ENCODE measurements around the gene CHRM5.

The CHRM5 gene

DNA sequence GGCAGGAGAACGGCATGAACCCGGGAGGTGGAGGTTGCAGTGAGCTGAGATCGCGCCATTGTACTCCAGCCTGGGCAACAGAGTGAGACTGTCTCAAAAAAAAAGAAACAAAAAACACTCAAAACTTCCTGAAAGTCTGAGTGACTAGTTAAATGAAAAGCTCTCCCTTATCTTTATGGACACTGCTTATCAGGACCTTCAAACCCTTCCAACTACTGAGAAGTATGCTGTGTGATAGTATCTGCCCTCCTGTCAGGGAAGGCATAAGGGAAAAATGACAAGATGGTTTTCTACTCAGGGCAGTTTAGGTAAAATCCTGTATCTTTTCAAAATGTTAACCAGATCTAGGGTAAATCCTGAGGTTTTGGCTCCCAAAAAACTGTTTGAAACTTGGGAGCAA lies 111.6 kb downstream of the CHRM5 start:
- DNase-seq (ENCODE audit: low read depth in 4 of 4, low spot score in 1 of 4), result no peak

DNA sequence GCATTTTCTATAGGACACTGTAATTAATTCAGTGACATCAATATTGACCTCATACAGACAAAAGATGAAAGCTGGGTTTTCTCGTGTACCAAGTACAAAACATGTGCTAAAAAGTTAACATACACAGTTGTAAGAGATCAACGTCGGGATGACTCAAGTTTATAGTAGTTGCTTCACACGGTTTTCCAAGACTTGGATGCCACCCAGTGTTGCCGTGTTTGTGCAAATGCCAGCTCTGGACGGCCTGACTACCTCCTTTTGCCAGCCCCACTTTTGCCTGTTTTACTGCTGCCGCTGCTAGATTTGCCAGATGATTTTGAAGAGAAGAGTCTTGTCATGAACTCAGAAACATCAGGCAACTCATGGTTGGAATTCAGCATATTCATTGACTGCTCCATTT lies 115.8 kb downstream of the CHRM5 start:
- DNase-seq (ENCODE audit: low read depth in 4 of 4, low spot score in 1 of 4), result no peak

DNA sequence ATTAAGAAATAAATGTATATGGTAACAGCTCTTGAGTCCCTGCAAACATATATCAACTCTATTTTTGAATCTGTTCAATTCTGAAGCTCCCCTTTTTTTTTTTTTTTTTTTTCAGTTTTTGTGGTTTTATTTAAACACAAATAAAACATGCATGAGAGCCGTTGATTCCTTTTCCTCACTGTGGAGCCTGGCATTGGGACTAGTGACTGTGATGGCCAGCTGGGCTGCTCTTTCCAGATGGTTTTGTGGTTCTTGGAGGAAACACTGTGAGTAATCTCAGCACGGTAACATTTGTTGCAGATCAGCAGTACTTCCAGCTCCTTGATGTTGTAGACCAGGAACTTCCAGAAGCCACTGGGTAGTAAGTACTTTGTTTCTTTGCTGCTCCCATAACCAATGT lies 117.4 kb downstream of the CHRM5 start:
- no peak for DNase-seq (ENCODE audit: low read depth in 4 of 4, low spot score in 1 of 4)

DNA sequence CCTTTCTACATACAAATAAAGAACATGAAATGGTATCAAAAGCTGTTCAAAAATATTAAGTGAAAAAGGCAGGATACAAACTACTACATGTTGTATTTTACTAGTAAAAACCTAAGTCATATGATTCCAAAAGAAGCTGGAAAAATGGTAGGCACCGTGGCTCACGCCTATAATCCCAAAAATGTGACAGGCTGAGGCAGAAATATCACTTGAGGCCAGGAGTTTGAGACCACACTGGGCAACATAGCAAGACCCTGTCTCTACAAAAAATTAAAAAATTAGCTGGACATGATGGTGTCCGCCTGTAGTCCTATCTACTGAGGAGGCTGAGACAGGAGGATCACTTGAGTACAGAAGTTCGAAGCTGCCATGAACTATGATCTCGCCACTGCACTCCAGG lies 131.6 kb downstream of the CHRM5 start:
- DNase-seq (ENCODE audit: low read depth in 4 of 4, low spot score in 1 of 4), result no peak

DNA sequence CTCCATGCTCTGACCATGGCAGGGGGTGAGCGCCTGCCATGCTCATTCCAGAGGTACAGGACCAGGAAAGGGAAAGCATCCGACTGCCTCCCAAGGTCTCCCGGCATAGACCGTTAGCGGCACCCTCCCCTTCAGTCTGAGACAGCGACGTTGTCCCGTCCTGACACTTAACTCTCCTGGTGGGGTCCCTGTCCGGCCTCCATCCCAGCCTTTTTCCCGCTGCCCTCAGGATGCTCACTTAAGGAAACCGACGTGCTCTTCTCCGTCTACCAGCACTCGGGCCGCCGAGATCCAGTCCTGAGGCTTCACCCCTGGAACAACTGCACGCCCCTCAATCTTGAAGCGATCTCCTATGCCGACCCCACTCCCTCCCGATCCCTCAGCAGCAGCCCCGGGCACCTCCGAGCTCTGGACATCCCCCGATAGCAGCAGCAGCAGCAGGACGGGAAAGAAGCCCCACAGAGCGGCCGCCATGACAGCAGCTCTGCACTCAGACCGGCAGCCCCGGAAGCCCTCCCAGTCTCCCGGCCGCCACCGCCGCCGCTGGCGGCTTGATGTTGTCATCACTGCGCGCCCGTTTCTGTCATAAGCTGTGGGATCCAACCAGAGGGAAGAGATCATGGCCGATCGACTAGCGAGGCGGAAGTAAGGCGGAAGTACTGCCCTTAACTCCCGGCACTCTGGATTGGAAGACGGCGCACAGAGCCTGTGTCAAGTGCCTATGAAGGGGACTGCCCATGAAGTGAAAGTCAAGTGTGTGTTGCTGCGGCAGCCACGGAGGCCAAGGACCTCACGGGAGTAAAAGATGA lies 133.3 kb downstream of the CHRM5 start, which contains the start of the genes EMC7 and PGBD4:
EMC7 (minus strand) TSS at position 497 of the 809 bp plus-strand sequence; CDS start at position 474, 23 bp downstream.
PGBD4 (plus strand) TSS at position 718 of the 809 bp plus-strand sequence. CDS start 449 bp downstream, outside the sequence.
- DNase-seq (ENCODE audit: low read depth in 4 of 4, low spot score in 1 of 4), result peak; percentile 97 to 100 (median 98)

DNA sequence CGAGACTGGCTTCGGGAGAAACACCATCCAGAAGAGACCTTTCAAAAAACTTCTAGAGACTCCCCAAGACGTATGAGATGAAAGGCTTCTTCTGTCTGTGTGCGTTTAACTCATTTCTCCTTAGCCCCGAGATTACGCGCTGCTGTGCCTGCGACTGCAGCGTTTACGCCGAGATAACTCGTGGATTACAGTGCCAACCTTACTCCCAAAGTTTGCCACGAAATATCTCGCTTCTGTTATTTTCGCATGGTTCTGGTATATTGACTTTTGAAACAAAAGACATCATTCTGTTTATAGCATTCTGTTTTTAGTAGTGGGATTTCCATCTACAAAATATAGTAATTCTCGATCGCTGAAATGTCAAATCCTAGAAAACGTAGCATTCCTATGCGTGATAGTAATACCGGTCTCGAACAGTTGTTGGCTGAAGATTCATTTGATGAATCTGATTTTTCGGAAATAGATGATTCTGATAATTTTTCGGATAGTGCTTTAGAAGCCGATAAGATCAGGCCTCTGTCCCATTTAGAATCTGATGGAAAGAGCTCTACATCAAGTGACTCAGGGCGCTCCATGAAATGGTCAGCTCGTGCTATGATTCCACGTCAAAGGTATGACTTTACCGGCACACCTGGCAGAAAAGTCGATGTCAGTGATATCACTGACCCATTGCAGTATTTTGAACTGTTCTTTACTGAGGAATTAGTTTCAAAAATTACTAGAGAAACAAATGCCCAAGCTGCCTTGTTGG lies 134.1 kb downstream of the CHRM5 start:
- DNase-seq (ENCODE audit: low read depth in 4 of 4, low spot score in 1 of 4), result no peak

DNA sequence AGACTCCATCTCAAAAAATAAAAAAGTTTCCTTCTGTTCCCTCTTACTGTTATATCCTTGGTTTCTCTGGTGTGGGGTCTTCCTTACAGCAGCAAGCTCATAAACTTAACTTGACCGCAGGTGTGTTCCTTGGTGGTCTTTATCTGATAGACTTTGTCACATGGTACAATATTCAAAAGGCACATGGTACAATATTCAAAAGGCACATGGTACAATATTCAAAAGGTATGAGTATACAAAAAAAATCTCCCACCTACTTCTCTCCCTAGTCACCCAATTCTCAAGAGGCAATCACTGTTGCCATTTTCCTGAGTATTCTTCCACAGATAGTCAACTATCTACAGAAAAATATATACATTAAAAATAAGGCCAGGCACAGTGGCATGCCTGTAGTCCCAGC lies 138.1 kb downstream of the CHRM5 start:
- no peak for DNase-seq (ENCODE audit: low read depth in 4 of 4, low spot score in 1 of 4)

DNA sequence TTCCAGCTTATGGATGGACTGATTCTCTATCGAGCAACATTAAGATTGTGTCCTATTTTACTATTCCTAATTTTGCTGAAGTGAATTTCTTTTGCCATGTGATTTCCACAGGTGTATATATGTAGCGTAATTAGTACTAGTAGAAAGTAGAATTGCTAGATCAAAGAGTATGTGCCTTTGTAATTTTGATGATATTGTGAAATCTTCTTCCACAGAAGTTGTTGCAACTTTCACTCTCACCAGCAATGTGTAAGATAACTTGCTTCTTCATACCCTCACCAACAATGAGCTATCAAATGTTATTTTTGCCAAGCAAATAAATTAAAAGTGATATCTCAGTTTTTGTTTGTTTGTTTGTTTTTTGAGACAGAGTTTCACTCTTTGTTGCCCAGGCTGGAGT lies 139.0 kb downstream of the CHRM5 start:
- DNase-seq (ENCODE audit: low read depth in 4 of 4, low spot score in 1 of 4), result no peak

DNA sequence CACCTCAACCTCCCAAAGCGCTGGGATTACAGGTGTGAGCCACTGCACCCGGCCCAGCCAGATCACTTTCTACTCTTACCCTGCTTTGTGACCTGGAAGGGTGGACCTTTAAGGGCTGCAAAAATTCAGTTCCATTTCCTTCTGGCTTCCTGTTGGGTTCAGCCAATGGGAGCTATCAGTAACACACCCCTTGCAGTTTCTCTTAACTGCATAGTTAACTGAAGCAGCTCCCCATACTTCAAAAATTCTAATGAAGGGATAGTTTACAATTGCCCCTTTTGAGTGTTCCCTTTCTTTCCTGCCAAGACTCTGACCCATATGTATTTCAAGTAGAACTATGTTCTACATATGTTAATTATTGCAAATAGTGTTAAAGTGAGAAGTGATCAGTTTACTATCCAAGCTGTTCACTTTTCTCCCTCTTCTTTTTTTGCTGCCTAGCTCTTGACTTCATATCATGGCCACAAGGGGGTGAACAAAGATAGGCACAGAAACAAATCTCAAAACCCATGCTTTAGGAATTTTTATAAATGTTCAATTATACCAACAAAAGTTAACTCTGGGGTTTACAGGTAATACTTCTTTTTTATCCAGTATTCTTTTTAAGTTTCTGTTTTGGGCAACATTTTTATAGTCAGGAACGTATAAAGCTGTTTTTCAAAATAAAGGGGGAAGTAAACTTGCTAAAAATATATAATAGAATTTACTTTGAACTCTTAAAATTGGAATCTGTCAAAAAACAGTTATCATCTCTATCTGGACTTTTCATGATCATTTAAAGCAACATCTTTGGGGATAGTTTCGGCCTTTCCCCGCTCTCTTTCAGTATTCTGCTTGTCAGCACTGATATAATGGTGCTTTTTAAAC lies 141.7 kb downstream of the CHRM5 start:
- DNase-seq (ENCODE audit: low read depth in 4 of 4, low spot score in 1 of 4), result no peak

DNA sequence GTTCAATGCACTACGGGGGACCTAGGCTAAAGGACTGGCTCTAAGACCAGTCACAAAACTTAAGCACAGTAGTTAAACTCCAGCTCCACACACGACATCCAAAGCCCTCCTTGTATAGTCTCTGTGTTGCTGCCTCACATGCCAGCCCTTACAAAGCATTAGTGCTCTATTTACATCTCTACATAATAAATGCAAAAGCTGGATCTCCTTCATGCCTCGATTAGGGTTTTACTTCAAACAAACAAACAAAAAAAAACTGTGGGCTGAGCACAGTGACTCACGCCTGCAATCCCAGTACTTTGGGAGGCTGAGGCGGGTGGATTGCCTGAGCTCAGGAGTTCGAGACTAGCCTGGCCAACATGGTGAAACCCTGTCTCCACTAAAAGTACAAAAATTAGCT lies 143.2 kb downstream of the CHRM5 start:
- no peak for DNase-seq (ENCODE audit: low read depth in 4 of 4, low spot score in 1 of 4)

DNA sequence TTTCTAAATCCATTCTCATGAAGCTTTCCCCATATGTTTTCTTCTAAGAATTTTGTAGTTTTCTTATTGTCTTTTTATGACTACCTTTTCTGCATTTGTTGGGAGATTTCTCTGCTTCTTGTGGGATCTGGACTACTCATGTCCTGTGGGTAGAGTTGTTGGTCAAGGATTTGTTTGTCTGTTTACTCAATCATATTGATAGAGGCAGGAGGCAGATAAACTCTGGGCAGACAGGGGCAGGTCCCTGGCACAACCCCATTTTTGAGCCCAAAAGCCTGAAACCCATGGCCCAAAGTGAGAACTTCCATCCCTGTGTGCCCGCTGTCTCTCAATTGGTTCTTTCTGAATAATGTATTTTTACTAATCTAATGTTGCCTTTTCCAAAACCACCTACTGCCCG lies 145.9 kb downstream of the CHRM5 start:
- DNase-seq (ENCODE audit: low read depth in 4 of 4, low spot score in 1 of 4), result no peak

DNA sequence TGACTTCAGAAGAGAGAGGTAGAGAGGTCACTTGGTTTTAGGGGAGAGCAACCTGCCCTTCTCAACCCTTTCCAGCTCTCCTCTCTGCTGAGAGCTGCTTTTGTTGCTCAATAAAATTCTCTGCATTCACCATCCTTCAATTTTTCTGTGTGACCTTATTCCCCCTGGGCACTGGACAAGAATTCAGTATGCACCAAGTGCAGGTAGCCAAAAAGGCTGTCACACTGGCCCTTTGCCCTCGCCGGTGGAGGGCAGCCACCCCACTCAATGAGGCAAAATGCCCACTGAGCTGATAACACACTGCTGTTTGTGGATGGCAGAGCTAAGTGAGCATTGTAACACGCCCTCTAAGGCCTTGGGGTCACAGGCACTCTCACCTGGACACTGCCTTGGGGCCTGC lies 146.4 kb downstream of the CHRM5 start:
- DNase-seq (ENCODE audit: low read depth in 4 of 4, low spot score in 1 of 4), result no peak

DNA sequence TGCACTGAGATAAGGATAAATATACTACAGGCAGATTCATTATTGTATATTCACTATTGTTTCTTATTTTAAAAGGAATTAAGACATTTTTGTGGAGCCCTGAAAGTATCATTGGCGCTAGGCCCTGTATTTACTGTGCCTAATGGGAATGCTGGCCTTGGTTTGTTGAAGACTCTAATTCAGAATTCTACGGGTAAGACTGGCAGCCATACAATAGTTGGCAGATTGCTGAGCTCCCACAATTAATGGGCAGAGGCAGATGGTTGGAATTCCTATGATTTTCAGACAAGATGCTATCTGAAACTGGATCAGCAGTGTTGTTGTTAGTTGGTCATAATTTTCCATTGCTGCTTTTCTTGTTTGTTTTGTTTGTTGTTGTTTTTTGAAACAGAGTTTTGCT lies 148.3 kb downstream of the CHRM5 start:
- no peak for DNase-seq (ENCODE audit: low read depth in 4 of 4, low spot score in 1 of 4)

Measured in stimulated activated CD4-positive, alpha-beta T cell treated with anti-CD3 and anti-CD28 coated beads, Interleukin-1b, Interleukin-23, amount 100 ng/mL, for 24 hours (primary cell).